Fibroblast of peridontal ligament (primary cell): ENCODE results near the gene PFKFB2.

Experiments
- DNase-seq: peaks from one replicate; pipeline ENCODE4 v3.0.0-alpha.2; 2010; ENCODE audit errors: extremely low read depth

The PFKFB2 gene

GRCh38 chr1:207021876-207022596 lies 31.0 kb upstream of the PFKFB2 start:
- DNase-seq: no peak

- no peak for DNase-seq
Observed at GRCh38 chr1:207022996-207023679, 29.9 kb upstream of the PFKFB2 start.

- no peak for DNase-seq
Observed at GRCh38 chr1:207024202-207025145, 28.6 kb upstream of the PFKFB2 start.

GRCh38 chr1:207025146-207025880 lies 27.8 kb upstream of the PFKFB2 start:
- peak; percentile 49 for DNase-seq

- DNase-seq: no peak
Observed at GRCh38 chr1:207026104-207026534, 27.0 kb upstream of the PFKFB2 start.

- no peak for DNase-seq
Observed at GRCh38 chr1:207027206-207027777, 25.8 kb upstream of the PFKFB2 start.

- no peak for DNase-seq
Observed at GRCh38 chr1:207027921-207028320, 25.2 kb upstream of the PFKFB2 start.

GRCh38 chr1:207028884-207029650 lies 24.0 kb upstream of the PFKFB2 start:
- DNase-seq: no peak

GRCh38 chr1:207029701-207030521 lies 23.2 kb upstream of the PFKFB2 start:
- DNase-seq: no peak

- DNase-seq: no peak
Observed at GRCh38 chr1:207030522-207031009, 22.5 kb upstream of the PFKFB2 start.

GRCh38 chr1:207031016-207031415 lies 22.1 kb upstream of the PFKFB2 start:
- no peak for DNase-seq

GRCh38 chr1:207031632-207032264 lies 21.3 kb upstream of the PFKFB2 start:
- DNase-seq: no peak

- no peak for DNase-seq
Observed at GRCh38 chr1:207032528-207033017, 20.5 kb upstream of the PFKFB2 start, which contains the start of gene C1orf116. TSS of gene C1orf116 (minus strand) at chr1:207032756. CDS start at chr1:207027598, 5,158 bp downstream.

- DNase-seq: no peak
Observed at GRCh38 chr1:207033302-207033701, 19.8 kb upstream of the PFKFB2 start.

- no peak for DNase-seq
Observed at GRCh38 chr1:207034208-207034607, 18.9 kb upstream of the PFKFB2 start.

- DNase-seq: no peak
Observed at GRCh38 chr1:207034998-207035397, 18.1 kb upstream of the PFKFB2 start.

GRCh38 chr1:207035877-207036551 lies 17.1 kb upstream of the PFKFB2 start:
- DNase-seq: no peak

- no peak for DNase-seq
Observed at GRCh38 chr1:207036865-207037264, 16.2 kb upstream of the PFKFB2 start.
